ENCODE results near the gene RGSL1.
A peak's percentile ranks its signal among the peaks of the same experiment; 100 is the strongest.

The RGSL1 gene

DNA sequence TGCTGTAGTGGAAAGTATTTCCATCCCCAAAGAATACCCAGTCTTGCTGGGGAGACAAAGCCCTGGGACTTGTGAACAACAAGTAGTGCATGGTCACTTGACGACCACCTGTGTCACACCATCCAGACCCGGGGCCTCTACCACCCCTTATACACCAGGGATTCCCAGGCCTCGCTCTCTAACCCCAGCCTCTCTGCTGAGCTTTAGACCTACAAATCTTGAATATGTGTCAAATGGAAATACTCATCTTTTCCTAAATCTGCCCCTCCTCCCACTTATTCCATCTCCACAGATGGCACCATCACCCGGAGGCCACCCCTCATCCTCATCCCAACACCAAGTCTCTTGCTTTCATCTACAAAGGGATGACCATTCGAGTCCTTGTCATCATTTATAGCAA, 140.0 kb downstream of the RGSL1 start:
- DNase-seq: no peak

DNA sequence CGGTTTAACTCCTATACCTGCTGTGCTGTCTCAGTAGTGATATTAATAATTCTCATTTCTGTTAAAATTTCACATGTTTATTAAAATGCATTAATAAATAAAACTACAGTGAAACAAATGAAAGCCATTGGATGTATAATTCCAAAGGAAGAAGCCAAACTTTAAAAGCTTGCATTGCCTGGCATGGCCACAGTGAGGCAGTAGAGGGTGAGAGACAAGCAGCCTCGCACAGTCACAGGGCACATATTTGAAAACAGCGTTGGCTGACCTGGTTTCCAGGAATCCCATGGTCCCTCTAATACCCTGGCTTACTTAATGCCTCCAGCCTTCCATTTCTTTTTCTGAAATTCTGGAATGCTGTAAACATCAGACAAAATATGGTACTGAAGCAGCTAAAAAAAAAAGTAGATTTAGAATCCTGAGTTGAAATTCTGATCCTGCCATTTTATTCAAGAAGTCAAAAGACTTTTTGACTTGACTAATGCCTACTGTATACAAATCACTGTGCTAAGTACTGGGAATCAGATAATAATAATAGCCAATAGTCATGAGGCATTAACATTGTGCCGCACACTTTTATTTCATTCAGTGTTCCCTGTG, 145.8 kb downstream of the RGSL1 start:
- DNase-seq: peak; percentile 50 to 63

DNA sequence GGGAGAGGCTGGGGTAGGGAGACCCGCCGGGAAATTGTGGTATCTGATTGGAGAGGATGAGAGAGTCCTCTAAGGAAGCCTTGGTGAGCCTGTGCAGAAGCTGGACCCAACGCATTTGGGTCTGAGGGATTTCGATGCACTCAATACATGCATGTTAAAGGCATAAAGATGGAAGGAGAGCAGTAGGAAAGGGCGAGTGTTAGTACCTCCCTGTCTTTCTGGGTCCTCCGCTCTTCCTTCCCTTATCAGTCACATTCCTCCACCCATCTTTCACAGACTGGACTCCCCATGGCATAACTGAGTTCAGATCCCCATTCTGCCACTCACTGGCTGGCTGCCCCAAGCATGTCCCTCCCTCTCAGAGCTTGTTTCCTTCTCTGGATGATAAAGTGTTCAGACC, 147.0 kb downstream of the RGSL1 start:
- no peak for DNase-seq

DNA sequence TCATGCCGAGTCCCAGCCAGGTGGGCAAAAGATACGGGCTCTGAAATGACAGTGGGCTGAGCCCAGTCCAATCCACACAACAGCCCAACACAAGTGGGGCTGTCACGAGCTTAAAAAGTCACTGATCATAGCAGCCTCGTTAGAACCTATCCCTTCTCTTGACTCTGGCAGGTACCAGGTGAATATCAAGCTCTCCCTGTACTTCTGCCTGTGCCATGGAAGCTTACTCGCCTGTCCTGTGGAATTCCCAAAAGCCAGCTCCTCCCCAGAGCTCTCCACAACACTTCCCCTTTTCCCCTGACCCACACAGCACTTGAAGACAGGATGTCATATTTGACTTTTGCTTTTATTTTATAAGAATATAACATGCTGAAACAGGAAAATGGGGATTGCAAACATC, 148.3 kb downstream of the RGSL1 start:
- DNase-seq: no peak

DNA sequence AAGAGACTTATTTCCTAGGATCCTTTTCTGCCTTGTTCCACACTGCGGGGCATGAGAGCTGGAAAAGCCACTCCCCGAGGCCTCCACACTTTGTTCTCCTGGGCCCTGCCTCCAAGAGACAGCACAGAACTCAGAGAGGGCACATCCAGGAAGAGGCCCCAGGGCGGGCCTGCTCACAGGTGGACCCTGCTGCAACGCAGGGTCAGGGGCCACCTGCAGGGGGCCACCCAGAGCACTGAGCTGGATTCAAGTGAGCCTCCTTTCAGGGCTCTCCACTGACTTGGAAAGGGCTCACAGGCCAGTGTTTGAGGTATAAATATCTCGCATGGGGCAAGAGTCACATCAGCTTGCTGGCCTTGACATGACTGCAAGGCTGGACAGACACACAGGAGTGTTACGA, 149.4 kb downstream of the RGSL1 start:
- DNase-seq: no peak

DNA sequence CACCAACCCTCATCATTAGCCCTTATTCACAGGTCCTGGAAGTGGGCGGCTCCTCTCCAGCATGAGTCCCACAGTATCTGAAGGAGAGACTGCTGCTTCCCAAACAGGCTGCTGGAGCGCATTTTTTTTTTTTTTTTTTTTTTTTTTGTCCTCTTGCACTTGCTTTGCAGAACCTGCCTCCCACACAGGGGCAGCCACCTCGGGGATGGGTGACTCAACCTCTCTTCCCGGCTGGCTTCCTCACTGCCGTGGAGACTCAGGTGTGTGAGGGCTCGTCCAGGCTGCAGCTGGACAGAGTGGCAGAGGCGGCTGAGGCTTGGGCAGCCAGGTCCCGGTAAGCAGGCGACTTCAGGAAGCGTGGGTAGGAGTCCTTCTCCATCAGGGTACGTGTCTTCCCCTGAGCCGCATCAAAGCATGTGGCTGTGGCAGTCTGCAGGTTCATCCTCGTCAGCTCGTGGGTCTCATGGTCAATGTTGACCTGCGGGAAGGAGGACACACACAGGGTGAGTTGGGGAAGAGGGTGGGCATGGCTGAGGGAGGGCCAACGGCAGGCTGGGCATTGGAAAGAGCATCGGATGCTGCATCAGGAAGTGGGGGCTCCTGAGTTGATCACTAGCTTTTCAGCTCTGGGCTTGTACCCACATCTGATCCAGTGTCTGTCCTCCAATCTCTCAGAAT, 150.2 kb downstream of the RGSL1 start:
- no peak for DNase-seq

DNA sequence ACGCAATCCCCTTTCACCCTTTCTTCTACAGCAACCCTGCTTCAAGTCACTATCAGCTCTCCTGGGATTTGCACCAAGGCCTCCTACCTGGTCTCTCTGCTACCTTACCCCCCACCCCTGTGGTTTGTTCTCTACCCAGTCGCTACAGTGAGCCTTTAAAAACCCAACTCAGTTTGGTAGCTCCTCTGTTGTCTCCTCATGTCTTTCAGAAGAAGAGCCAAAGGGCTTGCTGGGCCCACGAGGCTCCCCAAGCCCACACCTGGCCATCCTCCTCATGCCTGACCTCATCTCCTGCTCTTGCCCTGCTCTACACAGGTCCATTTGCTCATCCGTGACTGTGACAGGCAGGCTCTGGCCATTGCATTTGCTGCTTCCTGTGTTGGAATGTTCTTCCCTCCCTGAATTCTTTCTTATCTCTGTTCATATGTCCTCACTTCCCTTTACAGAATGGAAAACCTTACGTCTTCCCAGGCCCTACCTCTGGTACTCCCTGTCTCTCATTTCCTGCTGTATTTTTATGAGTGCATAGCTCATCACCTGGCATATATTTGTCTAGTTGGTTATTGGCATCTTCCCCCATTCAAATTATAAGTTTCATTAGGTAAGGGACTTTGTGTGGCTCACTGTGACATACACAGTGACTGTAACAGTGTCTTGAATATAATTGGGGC, 150.9 kb downstream of the RGSL1 start:
- no peak for DNase-seq

DNA sequence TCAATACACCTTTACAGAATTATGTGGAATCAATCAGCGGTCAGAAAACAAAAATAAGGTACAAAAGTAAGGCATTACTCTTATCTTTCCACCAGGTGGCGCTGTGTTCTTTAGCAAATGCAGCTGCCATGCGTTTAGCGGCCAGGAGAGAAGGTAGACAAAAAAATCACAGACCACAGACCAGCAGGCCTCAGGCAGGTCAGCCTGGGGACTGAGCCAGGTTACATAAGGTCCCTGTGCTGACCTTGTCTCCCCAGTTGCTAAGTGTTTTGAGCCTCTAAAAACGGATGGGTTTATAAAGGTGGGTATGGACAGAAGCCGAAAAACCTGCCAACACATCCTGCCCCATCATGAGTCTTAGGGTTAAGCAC, 151.5 kb downstream of the RGSL1 start:
- DNase-seq: peak; percentile 38 to 52

DNA sequence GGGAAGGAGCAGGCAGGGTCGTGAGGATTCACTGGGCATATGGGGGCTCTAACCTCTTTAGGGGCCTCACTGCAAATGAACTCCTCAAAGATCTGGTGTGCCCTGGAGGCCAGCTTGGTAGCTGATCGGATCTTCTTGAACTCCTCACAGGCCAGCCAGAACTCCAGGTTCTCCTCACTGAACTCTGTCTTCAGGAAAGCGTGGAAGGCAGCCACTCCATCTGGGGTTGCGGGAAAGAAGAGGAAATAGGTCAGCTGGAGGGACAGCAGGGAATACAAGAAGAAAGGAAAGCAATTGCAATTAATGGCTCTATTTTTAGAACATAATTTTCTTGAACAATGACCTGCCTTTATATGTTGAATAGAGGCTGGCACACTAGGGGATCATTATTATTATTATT, 152.0 kb downstream of the RGSL1 start:
- DNase-seq: no peak

DNA sequence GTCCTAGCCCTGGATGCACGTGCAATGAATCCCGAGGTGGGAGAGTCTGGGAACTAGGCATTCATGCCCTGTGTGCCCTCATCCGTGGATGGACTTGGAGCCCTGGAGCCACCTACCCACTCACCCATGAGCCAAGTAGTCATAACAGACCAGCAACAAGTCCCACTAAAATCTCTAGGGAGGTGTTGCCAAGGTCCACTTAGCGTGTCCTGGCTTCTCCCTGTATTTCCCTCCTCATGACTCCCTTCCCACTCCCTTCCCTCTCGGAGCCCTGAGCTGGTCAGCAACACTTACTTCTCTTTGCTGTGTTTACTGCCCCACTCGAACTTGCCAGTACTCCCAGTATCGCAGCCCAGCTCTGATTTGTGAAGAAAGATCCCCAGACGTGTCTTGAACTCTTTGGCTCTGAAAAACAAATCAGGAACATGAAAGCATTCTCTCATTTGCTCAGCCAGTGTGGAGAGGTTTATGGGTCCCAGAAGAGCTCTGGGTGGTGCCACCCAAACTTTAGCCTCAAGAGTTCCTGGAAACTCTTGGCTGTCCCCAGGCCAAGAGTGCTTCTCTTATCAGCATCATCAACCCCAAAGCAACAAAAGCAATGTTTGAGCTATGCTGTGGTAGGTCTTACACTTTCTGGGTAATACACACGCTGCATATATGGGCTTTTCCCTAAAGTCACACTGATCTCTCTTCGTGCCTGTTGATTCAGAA, 153.1 kb downstream of the RGSL1 start:
- no peak for DNase-seq

DNA sequence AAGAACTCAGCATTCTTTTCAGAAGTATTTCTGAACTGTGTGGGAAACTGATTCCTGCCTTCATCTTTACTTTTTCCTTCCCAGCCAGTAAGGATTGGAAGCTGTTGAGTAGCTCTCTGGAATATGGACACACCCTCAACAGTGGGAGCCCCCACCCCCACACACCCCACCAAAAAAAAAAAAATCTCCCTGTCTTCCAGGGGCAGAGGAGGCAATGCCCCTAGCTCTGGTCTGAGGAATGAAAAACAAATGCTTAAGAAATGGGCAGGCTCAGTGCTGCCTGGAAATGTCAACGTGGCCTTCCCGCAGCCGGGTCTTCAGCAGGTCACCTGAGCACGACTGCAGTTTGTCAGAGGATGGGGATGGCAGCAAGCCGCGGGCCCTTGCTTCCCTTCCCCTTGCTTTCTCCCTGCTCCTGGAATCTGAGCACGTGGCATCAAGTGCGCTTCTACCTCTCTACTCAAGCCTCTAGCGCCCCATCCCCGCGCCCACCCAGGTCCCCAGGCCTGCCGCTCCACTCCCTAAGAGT, 153.8 kb downstream of the RGSL1 start:
- DNase-seq: no peak

DNA sequence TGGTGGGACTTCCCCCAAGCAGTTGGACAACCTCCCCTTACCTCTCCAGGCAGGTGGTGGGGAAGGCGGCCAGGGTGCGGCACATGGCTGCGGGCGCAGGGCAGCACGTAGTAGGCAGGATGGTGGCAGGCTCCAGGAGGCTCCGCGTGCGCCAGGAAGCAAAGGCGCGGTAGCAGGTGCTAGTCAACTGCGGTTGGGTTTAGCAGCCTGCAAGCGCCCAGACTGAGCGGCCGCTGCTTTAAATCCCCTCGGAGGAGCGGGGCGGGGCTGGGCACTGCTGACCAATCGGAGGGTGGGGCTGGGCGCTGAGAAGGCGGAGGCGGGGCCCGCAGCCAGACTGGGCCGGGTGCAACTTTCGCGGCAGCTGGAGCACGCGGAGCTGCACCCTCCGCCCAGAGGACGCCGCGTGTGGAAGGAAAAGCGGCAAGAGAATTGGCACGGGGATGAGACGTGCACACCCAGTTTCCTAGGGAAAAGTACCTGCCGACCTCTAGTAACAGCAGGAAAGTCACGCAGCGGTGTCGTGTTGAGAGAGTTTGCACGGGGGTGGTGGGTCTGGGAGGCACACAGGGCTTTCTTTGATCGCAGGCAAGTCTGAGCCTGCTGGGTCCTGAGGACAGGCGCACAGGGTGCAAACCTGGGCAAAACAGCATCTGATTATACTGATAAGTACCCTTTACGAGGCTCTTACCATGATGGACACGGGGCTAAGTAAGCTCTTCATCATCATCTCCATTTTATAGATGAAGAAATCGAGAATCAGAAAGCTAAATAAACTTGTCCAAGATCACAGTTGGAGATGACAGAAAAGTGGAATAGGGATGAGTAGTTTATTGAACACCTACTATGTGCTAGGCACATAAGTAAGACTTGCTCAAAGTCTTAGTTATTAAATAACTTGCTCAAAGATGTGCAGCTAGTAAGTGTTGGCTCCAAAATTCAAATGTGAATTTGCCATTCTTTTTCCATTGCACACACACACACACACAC, 154.5 kb downstream of the RGSL1 start, which contains the start of gene RGS16:
TSS of gene RGS16 (minus strand) at position 215 of the 990 bp plus-strand sequence. CDS start at position 85, 130 bp downstream.
- peak; percentile 89 to 94 for DNase-seq

DNA sequence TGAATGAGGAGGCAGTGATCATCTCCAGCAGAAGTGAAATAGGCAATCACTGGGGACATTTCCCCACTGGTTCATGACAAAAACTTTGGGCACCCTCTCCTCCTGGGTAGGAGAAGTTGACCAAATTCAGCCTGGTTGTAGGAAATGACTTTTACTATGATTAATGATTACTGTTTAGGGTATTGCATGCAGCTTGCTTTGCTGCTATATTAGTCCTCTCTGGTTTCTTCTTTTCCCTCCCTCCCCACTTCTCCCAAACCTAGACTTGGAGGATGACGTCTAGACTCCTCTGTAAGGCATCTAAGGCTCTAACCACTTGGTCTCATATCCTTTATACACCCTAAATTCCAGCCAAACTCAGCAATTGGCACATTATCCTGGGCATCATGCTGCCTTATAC, 157.6 kb downstream of the RGSL1 start:
- no peak for DNase-seq

DNA sequence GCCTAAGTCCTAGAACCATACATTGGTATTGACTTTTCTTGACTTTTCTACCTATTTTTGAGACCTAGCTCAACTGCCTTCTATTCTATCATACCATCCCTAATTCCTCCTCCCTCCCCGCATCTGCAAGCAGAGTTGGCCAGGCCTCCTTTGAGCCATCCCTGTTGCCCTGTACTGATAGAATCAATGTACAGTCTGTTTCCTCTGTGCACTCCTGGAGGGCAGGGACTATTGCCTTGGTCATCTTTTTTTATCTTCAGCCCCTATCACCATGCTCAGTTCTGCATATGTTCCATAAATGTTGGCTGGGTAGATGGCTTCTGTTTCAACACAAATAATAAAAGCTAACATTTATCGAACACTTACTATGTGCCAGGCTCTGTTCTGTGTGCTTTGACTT, 158.3 kb downstream of the RGSL1 start:
- DNase-seq: no peak

DNA sequence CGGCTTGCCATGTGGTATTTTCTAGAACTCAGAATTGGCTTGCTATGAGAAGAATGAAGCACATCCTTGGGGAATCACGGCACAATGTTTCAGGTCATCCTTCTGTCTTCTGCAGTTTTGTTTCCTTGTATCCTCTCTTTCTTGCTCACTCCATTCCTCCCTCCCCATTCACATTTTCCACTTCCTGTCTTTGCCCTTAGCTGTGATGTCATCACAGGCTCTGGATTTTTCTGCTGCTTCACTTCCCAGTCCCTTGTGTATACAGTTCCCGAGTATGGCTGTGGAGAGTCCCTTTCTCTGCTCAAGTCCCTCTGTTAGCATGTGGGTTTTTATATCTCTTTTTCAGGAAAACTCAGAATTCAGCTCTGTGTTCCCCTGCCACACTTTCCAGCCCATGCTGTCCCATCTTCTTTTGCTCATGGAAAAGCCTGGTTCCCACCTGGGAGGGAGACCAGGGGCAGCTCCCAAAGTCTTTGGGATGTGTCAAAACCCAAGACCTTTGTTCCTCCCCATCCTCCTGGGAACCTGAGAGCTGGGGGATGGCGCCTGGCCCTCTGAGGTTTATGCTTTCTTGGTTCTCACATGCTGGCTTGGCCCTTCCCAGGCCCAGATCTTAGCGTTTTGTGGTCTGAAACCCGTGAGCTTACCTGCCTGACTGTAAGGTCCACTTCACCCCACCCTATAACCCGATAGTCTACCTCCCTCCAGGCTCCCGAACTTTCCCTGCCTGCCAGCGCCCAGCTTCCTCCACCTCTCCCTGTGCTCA, 159.1 kb downstream of the RGSL1 start:
- DNase-seq: no peak
